ENCODE data around the gene IQGAP3. TPM values are rescaled to one million over a fixed set of nuclear protein-coding genes. Genes with fewer than 3 reads are reported as not detected.
"Not testable (repeated sequence)": the region's sequence is repeated elsewhere in the genome, so short reads cannot be mapped to it uniquely, and the experiment has no call there.

IQGAP3 gene
- polyA plus RNA-seq, 4 donors, result 9.6 to 18.8 (median 14.6) TPM

DNA sequence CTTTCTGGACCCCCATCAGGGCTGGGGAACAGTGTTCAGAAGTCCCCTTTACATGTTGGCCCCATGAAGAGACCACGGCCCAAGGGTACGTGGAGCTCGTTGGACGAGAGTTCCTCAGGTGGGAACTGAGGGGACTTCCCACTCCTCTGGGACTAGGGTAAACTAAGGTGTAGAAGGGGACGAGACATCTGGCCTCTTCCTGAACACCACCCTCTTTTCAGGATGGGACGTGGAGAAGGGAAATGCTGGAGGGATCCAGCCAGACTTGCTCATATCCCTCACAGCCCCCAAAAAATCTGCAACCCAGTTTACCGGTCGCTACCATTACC is 21.3 kb upstream of the IQGAP3 start:
- no peak for DNase-seq (ENCODE audit: low read depth in 4 of 4, low spot score in 2 of 4)

DNA sequence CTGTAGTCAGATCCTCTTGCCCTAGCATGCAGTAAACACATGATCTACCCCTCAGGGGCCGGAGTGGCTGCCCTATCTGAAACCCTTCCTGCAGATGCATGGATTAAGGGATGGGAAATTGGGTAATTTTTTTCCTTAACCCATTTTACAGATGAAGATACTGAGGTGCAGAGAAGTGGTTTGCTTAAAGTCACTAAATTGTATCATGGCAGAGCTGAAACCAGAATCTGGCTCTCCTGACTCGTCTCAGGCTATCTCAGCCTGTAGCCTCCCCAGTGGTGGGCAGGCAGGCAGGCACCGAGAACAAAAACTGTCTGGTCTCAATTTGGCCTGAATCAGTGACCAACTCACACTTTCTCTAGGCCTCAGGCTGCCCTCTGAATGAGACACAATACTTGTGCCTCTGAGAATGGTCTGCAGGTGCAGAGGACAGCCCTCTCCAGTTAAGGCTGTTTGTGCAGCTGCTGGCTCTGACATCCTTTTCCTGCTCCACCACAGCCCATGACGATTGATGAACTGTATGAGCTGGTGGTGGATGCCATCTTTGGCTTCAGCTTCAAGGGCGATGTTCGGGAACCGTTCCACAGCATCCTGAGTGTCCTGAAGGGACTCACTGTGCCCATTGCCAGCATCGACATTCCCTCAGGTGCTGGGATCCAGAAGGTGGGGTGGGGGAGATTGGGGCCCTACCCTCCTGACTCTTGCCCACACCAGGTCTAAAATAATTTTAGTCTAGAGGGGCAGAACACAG is 20.7 kb upstream of the IQGAP3 start:
- no peak for DNase-seq (ENCODE audit: low read depth in 4 of 4, low spot score in 2 of 4)

GRCh38 chr1:156592158-156592909 is 20.0 kb upstream of the IQGAP3 start:
- DNase-seq (ENCODE audit: low read depth in 4 of 4, low spot score in 2 of 4), result no peak

DNA sequence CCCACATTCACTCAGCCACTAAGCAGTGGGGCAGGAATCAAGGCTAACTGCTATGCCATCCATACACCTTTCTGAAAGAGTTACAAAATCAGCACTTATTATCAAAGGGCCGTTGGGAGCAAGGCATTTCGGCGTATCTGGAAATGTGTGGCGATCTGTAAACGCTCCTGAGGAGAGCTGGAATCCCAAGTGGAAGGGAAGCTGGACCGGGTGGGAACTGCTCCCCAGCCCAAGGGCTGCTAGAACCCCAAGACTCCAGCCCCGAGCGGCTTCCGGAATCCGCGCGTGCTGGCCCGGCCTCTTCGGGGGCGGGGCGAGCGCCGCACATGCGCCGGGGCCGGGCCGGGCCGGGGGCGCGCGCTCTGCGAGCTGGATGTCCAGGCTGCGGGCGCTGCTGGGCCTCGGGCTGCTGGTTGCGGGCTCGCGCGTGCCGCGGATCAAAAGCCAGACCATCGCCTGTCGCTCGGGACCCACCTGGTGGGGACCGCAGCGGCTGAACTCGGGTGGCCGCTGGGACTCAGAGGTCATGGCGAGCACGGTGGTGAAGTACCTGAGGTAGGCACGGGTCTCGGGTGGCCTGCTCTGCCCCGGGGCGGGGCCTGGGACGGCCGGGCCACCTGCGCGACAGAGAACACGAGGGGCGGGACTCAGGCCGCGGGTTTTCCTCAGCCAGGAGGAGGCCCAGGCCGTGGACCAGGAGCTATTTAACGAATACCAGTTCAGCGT is 19.2 kb upstream of the IQGAP3 start, which contains the start of gene NAXE:
Gene NAXE (plus strand): TSS at position 345 of the 726 bp plus-strand sequence. CDS start 29 bp downstream, at position 374.
- peak in 1 of 4 donors; percentile 59 for DNase-seq (ENCODE audit: low read depth in 4 of 4, low spot score in 2 of 4)

- no peak for DNase-seq (ENCODE audit: low read depth in 4 of 4, low spot score in 2 of 4)
These were observed 18.7 kb upstream of the IQGAP3 start for GRCh38 chr1:156591181-156591431.

DNA sequence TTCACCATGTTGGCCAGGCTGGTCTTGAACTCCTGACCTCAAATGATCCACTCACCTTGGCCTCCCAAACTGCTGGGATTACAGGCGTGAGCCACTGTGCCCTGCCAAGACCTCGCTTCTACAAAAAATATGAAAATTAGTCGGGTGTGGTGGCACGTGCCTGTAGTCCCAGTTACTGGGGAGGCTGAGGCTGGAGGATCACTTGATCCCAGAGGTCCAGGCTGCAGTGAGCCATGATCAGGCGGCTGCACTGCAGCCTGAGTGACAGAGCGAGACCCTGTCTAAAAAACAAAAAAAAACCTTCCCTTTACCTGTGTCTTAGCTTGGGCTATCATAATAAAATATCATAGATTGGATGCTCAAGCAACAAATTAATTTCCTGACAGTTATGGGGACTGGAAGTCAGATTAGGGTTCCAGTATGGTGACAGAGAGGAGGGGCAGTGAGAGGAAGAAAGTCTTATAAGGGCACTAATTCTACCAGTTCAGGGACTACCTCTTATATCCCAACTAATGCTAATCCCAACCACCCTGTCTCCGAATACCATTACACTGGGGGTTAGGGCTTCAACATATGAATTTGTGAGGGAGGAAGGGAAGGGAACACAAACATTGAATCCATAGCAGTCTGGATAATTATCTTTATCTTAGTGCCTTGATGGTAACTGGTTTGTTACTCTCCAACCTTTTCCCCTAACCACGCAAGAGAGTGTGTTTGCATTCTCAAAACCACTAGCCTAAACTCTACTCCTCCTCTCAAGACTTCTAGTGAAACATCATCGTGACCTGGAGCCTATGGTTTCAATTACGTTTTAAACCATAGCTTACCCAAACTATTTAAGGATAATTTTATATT is 18.2 kb upstream of the IQGAP3 start:
- DNase-seq (ENCODE audit: low read depth in 4 of 4, low spot score in 2 of 4), result no peak

DNA sequence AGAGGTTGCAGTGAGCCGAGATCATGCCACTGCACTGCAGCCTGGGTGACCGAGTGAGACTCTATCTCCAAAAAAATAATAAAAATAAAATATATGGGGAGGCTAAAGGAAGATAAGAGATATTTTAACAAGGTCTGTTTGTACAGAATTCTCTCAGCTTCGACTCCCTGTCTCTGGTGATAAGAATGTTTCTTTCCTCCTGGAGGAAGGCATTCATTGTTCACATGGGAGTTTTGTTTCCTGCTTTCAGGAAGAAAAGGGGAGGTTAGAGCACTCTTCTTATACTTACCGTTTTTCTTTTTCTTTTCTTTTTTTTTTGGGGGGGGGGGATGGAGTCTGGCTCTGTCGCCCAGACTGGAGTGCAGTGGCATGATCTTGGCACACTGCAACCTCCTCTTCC is 17.2 kb upstream of the IQGAP3 start:
- no peak for DNase-seq (ENCODE audit: low read depth in 4 of 4, low spot score in 2 of 4)

DNA sequence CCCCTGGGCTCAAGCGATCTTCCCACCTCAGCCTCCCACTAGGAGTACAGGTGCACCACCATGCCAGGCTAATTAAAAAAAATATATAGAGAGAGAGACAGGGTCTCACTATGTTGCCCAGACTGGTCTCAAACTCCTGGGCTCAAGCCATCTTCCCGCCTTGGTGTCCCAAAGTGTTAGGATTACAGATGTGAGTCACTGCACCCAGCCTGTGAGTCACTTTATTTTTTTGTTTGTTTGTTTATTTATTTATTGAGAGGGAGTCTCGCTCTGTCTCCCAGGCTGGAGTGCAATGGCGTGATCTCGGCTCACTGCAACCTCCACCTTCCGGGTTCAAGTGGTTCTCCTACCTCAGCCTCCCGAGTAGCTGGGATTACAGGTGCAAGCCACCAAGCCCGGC is 15.6 kb upstream of the IQGAP3 start:
- not testable (repeated sequence) for DNase-seq (ENCODE audit: low read depth in 4 of 4, low spot score in 2 of 4)

GRCh38 chr1:156586892-156587477 is 14.6 kb upstream of the IQGAP3 start:
- no peak for DNase-seq (ENCODE audit: low read depth in 4 of 4, low spot score in 2 of 4)

- DNase-seq (ENCODE audit: low read depth in 4 of 4, low spot score in 2 of 4), result no peak
These were observed 14.0 kb upstream of the IQGAP3 start for GRCh38 chr1:156586323-156586722.

- no peak for DNase-seq (ENCODE audit: low read depth in 4 of 4, low spot score in 2 of 4)
These were observed 12.4 kb upstream of the IQGAP3 start for GRCh38 chr1:156584813-156585212.

DNA sequence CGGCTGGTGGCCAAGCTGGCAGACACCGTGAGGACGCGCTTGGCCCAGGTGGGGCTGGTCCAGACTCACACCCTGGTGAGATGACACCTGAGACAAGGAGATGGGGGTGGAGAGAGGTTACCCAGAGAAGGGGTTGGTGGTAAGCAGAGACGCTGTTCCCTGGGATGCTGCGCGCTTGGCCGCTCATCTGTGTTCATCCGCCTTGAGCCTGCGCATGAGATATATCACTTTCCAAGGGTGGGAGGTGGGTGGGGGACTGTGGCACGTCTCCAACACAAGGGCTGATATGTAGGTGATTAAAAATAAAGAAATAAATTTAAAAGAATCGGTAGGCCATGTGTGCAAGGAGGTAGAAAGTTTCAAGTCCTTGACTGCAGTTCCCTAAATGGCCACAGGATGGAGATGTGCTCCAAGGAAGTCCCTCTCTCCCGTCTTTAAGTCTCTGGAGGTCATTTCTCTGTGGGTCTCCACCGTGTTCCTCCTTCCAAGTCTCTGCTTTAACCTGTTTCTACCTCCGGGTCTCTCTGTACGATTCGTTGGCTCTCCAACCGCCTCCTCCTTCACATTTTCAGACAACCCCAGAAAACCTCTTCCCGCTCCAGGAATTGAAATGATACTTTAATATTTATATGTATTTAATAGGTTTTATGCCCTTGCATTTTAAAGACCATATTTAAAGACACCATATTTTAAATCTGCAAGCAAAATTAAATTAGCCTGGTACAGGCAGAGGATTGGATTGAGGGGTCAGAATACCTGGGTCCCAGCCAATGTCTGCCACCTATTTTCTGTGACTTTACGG is 11.7 kb upstream of the IQGAP3 start:
- peak in 2 of 4 donors; percentile 71 to 84 for DNase-seq (ENCODE audit: low read depth in 4 of 4, low spot score in 2 of 4)

- DNase-seq (ENCODE audit: low read depth in 4 of 4, low spot score in 2 of 4), result no peak
These were observed 10.1 kb upstream of the IQGAP3 start for GRCh38 chr1:156582388-156583017.

GRCh38 chr1:156581661-156582387 is 9.5 kb upstream of the IQGAP3 start:
- DNase-seq (ENCODE audit: low read depth in 4 of 4, low spot score in 2 of 4), result no peak

DNA sequence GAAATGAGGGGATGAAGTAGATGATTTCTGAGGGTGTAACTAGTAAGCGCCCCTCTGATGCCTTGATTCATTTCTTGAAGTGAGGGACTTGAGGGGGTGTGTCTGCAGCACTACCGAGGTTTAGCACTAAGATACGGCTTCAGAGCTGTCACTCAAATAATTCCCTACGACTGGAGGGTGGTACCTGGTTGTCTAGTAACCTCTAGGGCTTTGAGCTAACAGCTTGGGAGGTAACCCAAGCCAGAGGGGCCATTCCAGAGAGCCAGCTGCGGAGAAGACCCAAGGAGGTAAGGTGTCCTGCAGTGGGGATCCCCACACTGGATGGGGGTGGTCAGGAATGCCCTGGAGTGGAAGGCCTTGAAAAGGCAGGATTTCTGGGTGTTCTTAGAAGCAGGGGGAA is 7.1 kb upstream of the IQGAP3 start, which contains the start of gene TTC24:
Gene TTC24 (plus strand): TSS at position 252 of the 400 bp plus-strand sequence. CDS start 1,642 bp downstream, outside the sequence.
- no peak for DNase-seq (ENCODE audit: low read depth in 4 of 4, low spot score in 2 of 4)

- DNase-seq (ENCODE audit: low read depth in 4 of 4, low spot score in 2 of 4), result no peak
These were observed 5.7 kb upstream of the IQGAP3 start for GRCh38 chr1:156578055-156578454.

GRCh38 chr1:156577550-156577949 is 5.2 kb upstream of the IQGAP3 start:
- DNase-seq (ENCODE audit: low read depth in 4 of 4, low spot score in 2 of 4), result no peak

DNA sequence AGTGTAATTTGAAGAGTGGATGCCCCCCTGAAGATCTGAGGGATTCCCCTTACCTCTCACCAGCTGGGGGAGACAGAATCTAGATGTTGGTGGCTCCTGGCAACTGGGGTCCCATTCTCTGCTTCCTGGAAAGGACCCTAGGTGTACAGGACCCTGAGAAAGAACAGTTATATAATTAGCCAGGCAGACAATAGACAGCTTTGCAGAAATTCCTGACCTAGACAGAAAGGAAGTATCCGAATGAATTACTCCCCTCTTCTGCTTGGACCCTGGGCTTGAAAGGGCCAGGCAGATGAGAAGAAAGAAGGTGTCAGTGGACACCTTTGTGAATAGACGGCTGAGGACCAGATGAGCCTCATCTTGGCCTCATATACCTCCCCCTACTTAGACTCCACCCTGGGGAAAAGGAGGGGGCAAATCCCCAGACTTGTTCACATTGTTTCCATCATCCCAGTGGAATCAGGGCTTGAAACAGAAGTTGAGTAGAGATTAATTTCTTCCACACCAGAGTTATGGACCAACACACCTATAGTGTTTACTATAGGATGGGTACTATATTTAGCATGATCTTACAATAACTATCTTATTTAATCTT is 1.8 kb upstream of the IQGAP3 start:
- DNase-seq (ENCODE audit: low read depth in 4 of 4, low spot score in 2 of 4), result no peak

Data from left renal cortex interstitium (tissue), 4 donors.